Psoas muscle (tissue), 8 donors: ENCODE data around the gene CHD6. TPM values are rescaled to one million over a fixed set of nuclear protein-coding genes. Genes with fewer than 3 reads are reported as not detected.

Experiments
- ATAC-seq, 4 donors: fragments of 200-7000 bp; cut with Tn5 transposase; one replicate each; pipeline ENCODE4 v1.9.1; 2020; ENCODE audit warnings: moderate library complexity in 3 of 4, mild to moderate bottlenecking in 2 of 4
- DNase-seq, 2 donors: peaks; one replicate each; pipeline ENCODE4 v3.0.0-alpha.2; 2020
- H3K27ac ChIP-seq: fragments of 200-600 bp; one replicate; pipeline ENCODE4 v1.8.0; 2022
- H3K27me3 ChIP-seq, 3 donors: fragments of 200-600 bp in 1 of 3; one replicate each; pipeline versions ENCODE4 v1.6.1 to v1.8.0; 2013 to 2022; ENCODE audit warnings: low read length in 2 of 3, mild to moderate bottlenecking in 2 of 3, moderate library complexity in 1 of 3; ENCODE audit not compliant: insufficient read depth in 3 of 3
- H3K36me3 ChIP-seq, 2 donors: fragments of 200-600 bp in 1 of 2; one replicate each; pipeline versions ENCODE4 v1.6.1 to v1.8.0; 2013 to 2022; ENCODE audit warnings: low read depth in 1 of 2, mild to moderate bottlenecking in 1 of 2, moderate library complexity in 1 of 2; ENCODE audit not compliant: insufficient read depth in 1 of 2
- H3K4me1 ChIP-seq: fragments of 200-600 bp; one replicate; pipeline ENCODE4 v1.8.0; 2022
- H3K4me3 ChIP-seq: fragments of 200-600 bp; one replicate; pipeline ENCODE4 v1.8.0; 2022; ENCODE audit warnings: mild to moderate bottlenecking
- H3K9me3 ChIP-seq: fragments of 200-600 bp; one replicate; pipeline ENCODE4 v1.8.0; 2022
- CTCF ChIP-seq: fragments of 200-600 bp; IDR thresholded peaks from one replicate; pipeline ENCODE4 v1.8.0; 2022; ENCODE audit warnings: antibody characterized with exemption
- WGBS, 3 donors: extraction: QIAGEN DNeasy Blood & Tissue Kit; methylation state at CpG; one replicate each; pipeline versions ENCODE4 v1.1.6 to v1.1.7; 2013; 5-methylcytosine and 5-hydroxymethylcytosine counted together
- intact Hi-C, 2 donors: fragments of 100-400 bp; cut with DNase I; formaldehyde crosslinking; loops; one replicate each; pipeline versions ENCODE4 v1.11.0 to v1.14.2; 2022
- polyA plus RNA-seq, 3 donors: library from polyadenylated mRNA; stranded (reverse); fragments of 200-250 nt; gene quantifications; one replicate each; pipeline ENCODE4 v1.2.3, GENCODE V29; 2013
- total RNA-seq, 4 donors: library from RNA; stranded (reverse); fragmentation: NEBNext Ultra II Directional in 2 of 4; extraction: Animal tissue kit (Norgen Biotek cat#: 25700) in 2 of 4; gene quantifications; one replicate each; pipeline versions ENCODE4 v1.2.1 to v1.2.4, GENCODE V29; 2021 to 2023
- donor health status: healthy with polysubstance abuse.
- donor health status: DM: no; HTN: no; CAD: no; lungs with moderate emphysema.
- donor health status: Bipolar disorder and iron deficiency.
- donor health status: healthy.
- donor health status: DM: yes; HTN: yes; CAD: no.
- donor health status: DM: no; HTN: no; CAD: no.
- donor health status: DM: no; HTN: no; CAD: no.
- donor health status: DM: yes; HTN: yes; CAD: no.

The CHD6 gene
- total and polyA plus RNA-seq, 7 donors, result 1.7 to 30.4 (median 17.2) TPM

- Histone ChIP-seq H3K4me1 (peaks cover 13% of the 10 kb centered on the region), H3K27me3 (no peaks in the 10 kb centered on the region), H3K4me3 (no peak overlapping the region), H3K9me3 (peaks cover 11% of the 10 kb centered on the region), H3K27ac (no peak overlapping the region), H3K36me3 (peaks cover 4 to 28% of the 10 kb centered on the region in 2 donors)
- DNase-seq (no peak), ATAC-seq (no peak)
- intact Hi-C loops, result no loop called here
- WGBS, 3 donors, result 65 to 75% (median 74%) methylated on average over 3 of the region's 3 CpGs
- TF ChIP-seq CTCF, result no peak
Measured at GRCh38 chr20:41467220-41467619, 151.0 kb downstream of the CHD6 start.

- H3K27me3 ChIP-seq, result no peaks in the 10 kb centered on the region
- no peaks in the 10 kb centered on the region for H3K4me1 ChIP-seq
- intact Hi-C loops, result no loop called here
- ATAC-seq, result no peak
- 91 to 95% (median 91%) methylated on average over 1 of the region's 1 CpG for WGBS, 3 donors
- H3K4me3 ChIP-seq, result no peak overlapping the region
- DNase-seq, result no peak
- no peak for TF ChIP-seq CTCF
- no peak overlapping the region for H3K27ac ChIP-seq
- peaks cover 4 to 28% of the 10 kb centered on the region in 2 donors for H3K36me3 ChIP-seq
- peaks cover 11% of the 10 kb centered on the region for H3K9me3 ChIP-seq
Measured at GRCh38 chr20:41463567-41463966, 154.6 kb downstream of the CHD6 start.

- WGBS, 3 donors, result 96 to 97% (median 97%) methylated on average over 6 of the region's 6 CpGs
- Histone ChIP-seq H3K36me3 (peaks cover 4 to 28% of the 10 kb centered on the region in 2 donors), H3K4me1 (no peaks in the 10 kb centered on the region), H3K27me3 (no peaks in the 10 kb centered on the region), H3K27ac (no peak overlapping the region), H3K9me3 (peaks cover 11% of the 10 kb centered on the region), H3K4me3 (no peak overlapping the region)
- ATAC-seq (no peak), DNase-seq (no peak)
- intact Hi-C loops, result no loop called here
- no peak for TF ChIP-seq CTCF
Measured at GRCh38 chr20:41462372-41463161, 155.6 kb downstream of the CHD6 start.

- Histone ChIP-seq H3K36me3 (peaks cover 0 to 31% of the 10 kb centered on the region in 2 donors), H3K27ac (no peak overlapping the region), H3K4me3 (no peak overlapping the region), H3K9me3 (no peaks in the 10 kb centered on the region), H3K27me3 (no peaks in the 10 kb centered on the region), H3K4me1 (peaks cover 13% of the 10 kb centered on the region)
- DNase-seq, result no peak
- WGBS, 3 donors, result 96 to 100% (median 100%) methylated on average over 2 of the region's 2 CpGs
- no peak for ATAC-seq
- intact Hi-C loops, result no loop called here
- TF ChIP-seq CTCF, result no peak
Measured at GRCh38 chr20:41458761-41459160, 159.4 kb downstream of the CHD6 start.
